Caco-2 (cell line): ENCODE data around the gene FAM13A. TPM values are rescaled to one million over a fixed set of nuclear protein-coding genes. Genes with fewer than 3 reads are reported as not detected.

Experiments used
- BruUV-seq: library from RNA; stranded (reverse); fragments of 400-500 nt; replicated peaks from 2 replicates; lab custom pipeline; 2021; lab: Mats Ljungman, UMichigan
- CTCF ChIA-PET: fragments of 300-600 bp; sonication (Branson Sonifier 250); formaldehyde crosslinking; loops from one replicate; lab custom pipeline; 2022; ENCODE audit warnings: antibody characterized with exemption; lab: Charles Lee
- POLR2A ChIA-PET: fragments of 300-600 bp; sonication (Branson Sonifier 250); formaldehyde crosslinking; loops from one replicate; lab custom pipeline; 2022; ENCODE audit warnings: antibody characterized with exemption; lab: Charles Lee
- DNase-seq, 2 experiments: peaks; one replicate each; pipeline versions ENCODE4 v3.0.0 to v3.0.0-alpha.2; 2020 to 2022
- H3K27me3 ChIP-seq: replicated peaks from 2 replicates; pipeline ENCODE4 v1.6.0; 2011; ENCODE audit warnings: low read length; ENCODE audit not compliant: control insufficient read depth, insufficient read depth
- H3K36me3 ChIP-seq: 2 replicates; pipeline ENCODE4 v1.5.1; 2011; ENCODE audit warnings: low read length; ENCODE audit not compliant: control insufficient read depth, insufficient read depth
- H3K4me1 ChIP-seq: fragments of 250-450 bp; sonication (Bioruptor Pico); 2 replicates; pipeline ENCODE4 v1.5.1; 2020; ENCODE audit warnings: mild to moderate bottlenecking
- H3K4me3 ChIP-seq: 2 replicates; pipeline ENCODE4 v1.5.1; 2011; ENCODE audit warnings: low read depth, mild to moderate bottlenecking, control low read depth, low read length
- H3K9me3 ChIP-seq: fragments of 250-450 bp; sonication (Bioruptor Pico); 2 replicates; pipeline ENCODE4 v1.5.1; 2020; ENCODE audit warnings: mild to moderate bottlenecking, moderate library complexity
- H3K27ac Mint-ChIP-seq: one replicate; pipeline ENCODE4 v1.8.0; 2022; ENCODE audit warnings: mixed read lengths; ENCODE audit not compliant: unreplicated experiment
- H3K27me3 Mint-ChIP-seq: one replicate; pipeline ENCODE4 v1.8.0; 2022; ENCODE audit warnings: mixed read lengths; ENCODE audit not compliant: insufficient read depth, unreplicated experiment
- H3K36me3 Mint-ChIP-seq: one replicate; pipeline ENCODE4 v1.8.0; 2022; ENCODE audit warnings: mild to moderate bottlenecking, mixed read lengths; ENCODE audit not compliant: insufficient read depth, unreplicated experiment
- H3K4me1 Mint-ChIP-seq: one replicate; pipeline ENCODE4 v1.8.0; 2022; ENCODE audit warnings: low read depth, mixed read lengths; ENCODE audit not compliant: unreplicated experiment
- H3K4me3 Mint-ChIP-seq: one replicate; pipeline ENCODE4 v1.8.0; 2022; ENCODE audit warnings: mild to moderate bottlenecking, moderate library complexity, mixed read lengths; ENCODE audit not compliant: unreplicated experiment
- H3K9me3 Mint-ChIP-seq: one replicate; pipeline ENCODE4 v1.8.0; 2022; ENCODE audit warnings: mixed read lengths; ENCODE audit not compliant: unreplicated experiment
- intact Hi-C: fragments of 100-400 bp; cut with micrococcal nuclease; formaldehyde crosslinking; loops from one replicate; pipeline ENCODE4 v1.10.0; 2022; ENCODE audit not compliant: unreplicated experiment
- total RNA-seq: library from RNA; stranded (reverse); gene quantifications from 2 replicates; pipeline ENCODE4 v1.2.3, GENCODE V29; 2022
- TF ChIP-seq, protein P1 (sequence below), 2 experiments: fragments of 200-600 bp in 1 of 2; IDR thresholded peaks; 1 replicate in 1 of 2; 2 replicates in 1 of 2; pipeline versions ENCODE4 v1.5.1 to v1.8.0; 2011 to 2022; ENCODE audit warnings: antibody characterized with exemption in 1 of 2, control low read depth in 1 of 2, inconsistent platforms in 1 of 2, low read depth in 1 of 2, low read length in 1 of 2, mild to moderate bottlenecking in 1 of 2, moderate library complexity in 1 of 2; ENCODE audit not compliant: insufficient read depth in 1 of 2, severe bottlenecking in 1 of 2, unreplicated experiment in 1 of 2

Gene FAM13A
- total RNA-seq, 1 experiment from 2014 or later: 11.0 TPM

DNA sequence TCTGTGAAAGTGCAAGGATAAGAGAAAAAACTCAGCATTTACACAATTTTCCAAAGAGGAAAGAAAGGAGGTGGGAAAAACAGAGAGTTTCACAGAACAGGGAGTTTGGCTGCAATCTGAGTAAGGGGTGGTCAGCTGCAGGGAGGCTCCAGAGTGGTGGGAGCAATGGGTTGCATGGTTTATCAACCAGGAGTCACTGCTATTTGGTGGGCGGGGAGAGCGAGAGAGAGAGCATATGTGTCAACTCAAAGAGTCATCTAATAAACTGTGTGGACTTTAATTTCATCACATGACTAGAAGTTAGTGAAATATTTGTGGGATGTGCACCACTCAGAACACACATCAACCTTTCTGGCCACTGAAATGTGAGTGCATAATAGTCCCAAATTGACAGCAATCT, 94.6 kb downstream of the FAM13A start:
- Mint-ChIP-seq H3K9me3 (peaks cover 5% of the 10 kb centered on the region), H3K27ac (no peak overlapping the region), H3K4me1 (peaks cover 8% of the 10 kb centered on the region), H3K4me3 (no peak overlapping the region), H3K36me3 (no peaks in the 10 kb centered on the region), H3K27me3 (no peaks in the 10 kb centered on the region)
- BruUV-seq: no TSS peak
- ChIA-PET POLR2A (no interaction called here), CTCF (no interaction called here)
- TF ChIP-seq, protein P1, sequence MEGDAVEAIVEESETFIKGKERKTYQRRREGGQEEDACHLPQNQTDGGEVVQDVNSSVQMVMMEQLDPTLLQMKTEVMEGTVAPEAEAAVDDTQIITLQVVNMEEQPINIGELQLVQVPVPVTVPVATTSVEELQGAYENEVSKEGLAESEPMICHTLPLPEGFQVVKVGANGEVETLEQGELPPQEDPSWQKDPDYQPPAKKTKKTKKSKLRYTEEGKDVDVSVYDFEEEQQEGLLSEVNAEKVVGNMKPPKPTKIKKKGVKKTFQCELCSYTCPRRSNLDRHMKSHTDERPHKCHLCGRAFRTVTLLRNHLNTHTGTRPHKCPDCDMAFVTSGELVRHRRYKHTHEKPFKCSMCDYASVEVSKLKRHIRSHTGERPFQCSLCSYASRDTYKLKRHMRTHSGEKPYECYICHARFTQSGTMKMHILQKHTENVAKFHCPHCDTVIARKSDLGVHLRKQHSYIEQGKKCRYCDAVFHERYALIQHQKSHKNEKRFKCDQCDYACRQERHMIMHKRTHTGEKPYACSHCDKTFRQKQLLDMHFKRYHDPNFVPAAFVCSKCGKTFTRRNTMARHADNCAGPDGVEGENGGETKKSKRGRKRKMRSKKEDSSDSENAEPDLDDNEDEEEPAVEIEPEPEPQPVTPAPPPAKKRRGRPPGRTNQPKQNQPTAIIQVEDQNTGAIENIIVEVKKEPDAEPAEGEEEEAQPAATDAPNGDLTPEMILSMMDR (IDR thresholded peaks at IDR 0.05; ENCODE audit: insufficient read depth in 1 of 2, low read depth in 1 of 2, low read length in 1 of 2, severe bottlenecking in 1 of 2, unreplicated experiment in 1 of 2): no peak
- Histone ChIP-seq H3K27me3 (no peaks in the 10 kb centered on the region), H3K4me1 (peaks cover 3% of the 10 kb centered on the region), H3K36me3 (no peaks in the 10 kb centered on the region), H3K9me3 (no peaks in the 10 kb centered on the region), H3K4me3 (no peak overlapping the region)
- intact Hi-C loops: no loop called here
- DNase-seq: no peak

DNA sequence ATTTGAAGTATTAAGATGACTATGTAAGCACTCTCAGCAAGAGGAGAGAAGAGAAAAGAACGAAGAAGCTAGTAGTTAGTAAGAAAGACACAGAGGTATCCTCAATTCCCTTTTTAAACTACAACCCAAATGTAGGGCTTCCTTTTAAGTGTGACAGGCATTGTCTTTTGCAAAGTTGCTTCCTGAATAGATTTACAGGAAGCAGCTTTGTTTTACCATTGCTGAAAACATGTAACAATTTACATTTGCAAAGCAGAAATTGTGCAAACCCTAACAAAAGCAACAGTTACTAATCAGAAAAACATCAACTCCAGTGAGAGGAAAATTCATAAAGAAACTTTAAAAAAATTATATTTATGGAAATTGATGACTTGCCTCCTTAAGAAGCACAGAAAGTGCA, 96.4 kb downstream of the FAM13A start:
- Mint-ChIP-seq H3K27ac (no peak overlapping the region), H3K9me3 (peaks cover 9% of the 10 kb centered on the region), H3K4me3 (no peak overlapping the region), H3K36me3 (no peaks in the 10 kb centered on the region), H3K4me1 (peaks cover 6% of the 10 kb centered on the region), H3K27me3 (no peaks in the 10 kb centered on the region)
- Histone ChIP-seq H3K9me3 (no peaks in the 10 kb centered on the region), H3K36me3 (no peaks in the 10 kb centered on the region), H3K4me3 (no peak overlapping the region), H3K4me1 (no peaks in the 10 kb centered on the region), H3K27me3 (no peaks in the 10 kb centered on the region)
- DNase-seq: no peak
- BruUV-seq: no TSS peak
- ChIA-PET POLR2A (no interaction called here), CTCF (no interaction called here)
- TF ChIP-seq, protein P1 (IDR thresholded peaks at IDR 0.05; ENCODE audit: insufficient read depth in 1 of 2, low read depth in 1 of 2, low read length in 1 of 2, severe bottlenecking in 1 of 2, unreplicated experiment in 1 of 2): no peak
- intact Hi-C loops: no loop called here

DNA sequence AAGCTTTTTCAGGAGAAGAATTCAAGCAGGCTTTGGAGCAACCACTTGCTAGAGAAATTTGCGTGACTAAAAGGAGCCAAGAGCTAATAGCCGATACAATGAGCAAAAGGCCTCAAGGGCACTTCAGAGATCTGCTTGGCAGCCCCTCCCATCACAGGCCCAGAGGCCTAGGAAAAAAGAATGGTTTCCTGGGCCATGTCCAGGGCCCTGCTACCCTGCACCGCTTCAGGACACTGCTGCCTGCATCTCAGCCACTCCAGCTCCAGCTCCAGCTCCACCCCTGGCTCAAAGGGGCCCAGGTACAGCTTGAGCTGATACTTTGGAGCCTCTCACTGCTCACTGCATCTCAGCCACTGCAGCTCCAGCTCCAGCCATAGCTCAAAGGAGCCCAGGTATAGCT, 98.9 kb downstream of the FAM13A start:
- no peaks in the 10 kb centered on the region for H3K4me1 ChIP-seq
- no peak overlapping the region for H3K4me3 ChIP-seq
- H3K27me3 Mint-ChIP-seq: no peaks in the 10 kb centered on the region
- no peak overlapping the region for H3K27ac Mint-ChIP-seq
- ChIA-PET CTCF (no interaction called here), POLR2A (no interaction called here)
- peaks cover 9% of the 10 kb centered on the region for H3K9me3 Mint-ChIP-seq
- no peaks in the 10 kb centered on the region for H3K27me3 ChIP-seq
- TF ChIP-seq, protein P1 (IDR thresholded peaks at IDR 0.05; ENCODE audit: insufficient read depth in 1 of 2, low read depth in 1 of 2, low read length in 1 of 2, severe bottlenecking in 1 of 2, unreplicated experiment in 1 of 2): no peak
- H3K4me3 Mint-ChIP-seq: no peak overlapping the region
- H3K9me3 ChIP-seq: no peaks in the 10 kb centered on the region
- intact Hi-C loops: no loop called here
- no peaks in the 10 kb centered on the region for H3K36me3 Mint-ChIP-seq
- DNase-seq: no peak
- no TSS peak for BruUV-seq
- peaks cover 6% of the 10 kb centered on the region for H3K4me1 Mint-ChIP-seq
- H3K36me3 ChIP-seq: no peaks in the 10 kb centered on the region
